Natural killer cell (primary cell): ENCODE results near the gene GBE1. TPM values are rescaled to one million over a fixed set of nuclear protein-coding genes. Genes with fewer than 3 reads are reported as not detected.
"Not testable (repeated sequence)": the region's sequence is repeated elsewhere in the genome, so short reads cannot be mapped to it uniquely, and the experiment has no call there.

Source experiments
- ATAC-seq, 3 donors: fragments of 150-1000 bp in 2 of 3; fragments of 200-7000 bp in 1 of 3; cut with Tn5 transposase; 1 replicate in 1 of 3; 2 replicates in 2 of 3; pipeline ENCODE4 v1.10.0; 2021; ENCODE audit warnings: mild to moderate bottlenecking in 2 of 3, moderate library complexity in 2 of 3
- DNase-seq, 2 donors: peaks; one replicate each; pipeline versions ENCODE4 v3.0.0 to v3.0.0-alpha.2; 2013 to 2021; ENCODE audit warnings: mixed read lengths in 1 of 2
- H3K27ac ChIP-seq: one replicate; pipeline ENCODE4 v1.5.1; 2013; ENCODE audit warnings: mild to moderate bottlenecking, low read length
- H3K27me3 ChIP-seq: one replicate; pipeline ENCODE4 v1.6.1; 2013; ENCODE audit warnings: low read length; ENCODE audit not compliant: control insufficient read depth, insufficient read depth
- H3K36me3 ChIP-seq: one replicate; pipeline ENCODE4 v1.6.1; 2013; ENCODE audit warnings: low read length; ENCODE audit not compliant: control insufficient read depth, insufficient read depth
- H3K4me1 ChIP-seq: one replicate; pipeline ENCODE4 v1.6.1; 2013; ENCODE audit warnings: low read length; ENCODE audit not compliant: control insufficient read depth, insufficient read depth
- H3K4me3 ChIP-seq: one replicate; pipeline ENCODE4 v1.5.1; 2013; ENCODE audit warnings: low read length
- H3K9me3 ChIP-seq: one replicate; pipeline ENCODE4 v1.6.1; 2013; ENCODE audit warnings: low read length; ENCODE audit not compliant: control insufficient read depth, insufficient read depth
- H3K27ac Mint-ChIP-seq, 2 donors: one replicate each; pipeline ENCODE4 v1.8.0; 2022; ENCODE audit warnings: mild to moderate bottlenecking in 2 of 2, mixed read lengths in 2 of 2, moderate library complexity in 1 of 2
- H3K27me3 Mint-ChIP-seq, 2 donors: one replicate each; pipeline ENCODE4 v1.8.0; 2022; ENCODE audit warnings: low read depth in 2 of 2, mixed read lengths in 2 of 2
- H3K36me3 Mint-ChIP-seq: one replicate; pipeline ENCODE4 v1.8.0; 2022; ENCODE audit warnings: mixed read lengths
- H3K4me1 Mint-ChIP-seq, 2 donors: one replicate each; pipeline ENCODE4 v1.8.0; 2022; ENCODE audit warnings: mixed read lengths in 2 of 2
- H3K4me3 Mint-ChIP-seq: one replicate; pipeline ENCODE4 v1.8.0; 2022; ENCODE audit warnings: mild to moderate bottlenecking, moderate library complexity, mixed read lengths
- H3K9me3 Mint-ChIP-seq, 2 donors: one replicate each; pipeline ENCODE4 v1.8.0; 2022; ENCODE audit warnings: mixed read lengths in 2 of 2
- WGBS: methylation state at CpG from one replicate; pipeline ENCODE4 v1.1.7; 2013; ENCODE audit warnings: missing lambda C conversion rate; ENCODE audit not compliant: insufficient coverage; 5-methylcytosine and 5-hydroxymethylcytosine counted together
- intact Hi-C: fragments of 100-400 bp; cut with micrococcal nuclease; formaldehyde crosslinking; loops from one replicate; pipeline ENCODE4 v1.14.2; 2022
- total RNA-seq, 4 donors: library from RNA; stranded (reverse); fragments of 120-200 nt in 1 of 4; gene quantifications; one replicate each; pipeline versions ENCODE4 v1.2.3 to v1.2.4, GENCODE V29; 2013 to 2022
- TF ChIP-seq, protein P1 (sequence below): fragments of 200-600 bp; IDR thresholded peaks from one replicate; pipeline ENCODE4 v1.8.0; 2022; ENCODE audit warnings: antibody characterized with exemption

GBE1 gene
- total RNA-seq, 3 donors from 2014 or later (not counting 1 experiment from before 2014, with no cell fraction given) = 8.8 to 11.8 (median 9.7) TPM

DNA sequence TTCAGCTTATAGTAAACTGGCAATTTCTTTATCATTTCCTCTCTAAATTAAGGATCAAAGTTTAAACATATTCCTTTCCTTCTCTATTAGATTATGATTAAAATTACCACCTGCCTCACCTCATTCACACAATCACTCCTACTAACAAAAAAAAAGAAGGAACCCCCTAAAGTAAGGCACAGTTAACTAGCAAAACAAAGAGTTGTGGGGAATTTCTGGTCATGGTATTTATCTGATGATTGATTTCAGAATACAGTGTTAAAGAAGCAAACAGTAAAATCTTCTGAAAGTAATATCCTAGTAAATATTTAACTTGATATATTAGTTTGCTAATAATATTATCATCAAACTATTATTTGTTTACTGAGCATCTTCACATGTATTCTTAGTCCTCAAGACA lies 8.8 kb downstream of the GBE1 start:
- H3K27ac ChIP-seq = no peak overlapping the region
- no peaks in the 10 kb centered on the region for H3K9me3 ChIP-seq
- Mint-ChIP-seq H3K9me3 (no peaks in the 10 kb centered on the region), H3K36me3 (peaks cover 6% of the 10 kb centered on the region), H3K27ac (no peak overlapping the region), H3K27me3 (no peaks in the 10 kb centered on the region), H3K4me3 (no peak overlapping the region), H3K4me1 (peaks cover 15 to 16% of the 10 kb centered on the region in 2 donors)
- intact Hi-C loops = no loop called here
- DNase-seq (no peak), ATAC-seq (no peak)
- H3K4me1 ChIP-seq = no peaks in the 10 kb centered on the region
- no peaks in the 10 kb centered on the region for H3K27me3 ChIP-seq
- no peak overlapping the region for H3K4me3 ChIP-seq
- H3K36me3 ChIP-seq = peaks cover 2% of the 10 kb centered on the region
- TF ChIP-seq, protein P1, sequence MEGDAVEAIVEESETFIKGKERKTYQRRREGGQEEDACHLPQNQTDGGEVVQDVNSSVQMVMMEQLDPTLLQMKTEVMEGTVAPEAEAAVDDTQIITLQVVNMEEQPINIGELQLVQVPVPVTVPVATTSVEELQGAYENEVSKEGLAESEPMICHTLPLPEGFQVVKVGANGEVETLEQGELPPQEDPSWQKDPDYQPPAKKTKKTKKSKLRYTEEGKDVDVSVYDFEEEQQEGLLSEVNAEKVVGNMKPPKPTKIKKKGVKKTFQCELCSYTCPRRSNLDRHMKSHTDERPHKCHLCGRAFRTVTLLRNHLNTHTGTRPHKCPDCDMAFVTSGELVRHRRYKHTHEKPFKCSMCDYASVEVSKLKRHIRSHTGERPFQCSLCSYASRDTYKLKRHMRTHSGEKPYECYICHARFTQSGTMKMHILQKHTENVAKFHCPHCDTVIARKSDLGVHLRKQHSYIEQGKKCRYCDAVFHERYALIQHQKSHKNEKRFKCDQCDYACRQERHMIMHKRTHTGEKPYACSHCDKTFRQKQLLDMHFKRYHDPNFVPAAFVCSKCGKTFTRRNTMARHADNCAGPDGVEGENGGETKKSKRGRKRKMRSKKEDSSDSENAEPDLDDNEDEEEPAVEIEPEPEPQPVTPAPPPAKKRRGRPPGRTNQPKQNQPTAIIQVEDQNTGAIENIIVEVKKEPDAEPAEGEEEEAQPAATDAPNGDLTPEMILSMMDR = no peak

DNA sequence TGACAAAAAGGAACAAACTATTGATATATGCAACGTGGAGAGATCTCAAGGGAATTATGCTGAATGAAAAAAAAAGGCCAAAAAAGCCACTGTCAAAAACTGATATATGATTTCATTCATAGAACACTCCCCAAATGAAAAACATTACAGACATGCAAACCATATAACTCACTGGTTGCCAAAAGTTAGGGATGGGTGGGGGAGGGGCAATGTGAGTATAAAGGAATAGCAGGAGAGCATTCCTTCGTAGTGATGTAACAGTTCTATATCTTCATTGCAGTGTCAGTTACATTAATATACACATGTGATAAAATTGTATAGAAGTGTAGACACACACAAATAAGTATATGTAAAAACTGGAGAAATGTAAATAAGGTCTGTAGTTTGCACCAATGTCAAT lies 12.2 kb downstream of the GBE1 start:
- H3K4me1 ChIP-seq = peaks cover 5% of the 10 kb centered on the region
- intact Hi-C loops = no loop called here
- H3K27me3 Mint-ChIP-seq = no peaks in the 10 kb centered on the region
- H3K27me3 ChIP-seq = no peaks in the 10 kb centered on the region
- no peak overlapping the region for H3K27ac ChIP-seq
- peaks cover 19 to 26% of the 10 kb centered on the region in 2 donors for H3K4me1 Mint-ChIP-seq
- no peak overlapping the region for H3K4me3 ChIP-seq
- no peak overlapping the region for H3K4me3 Mint-ChIP-seq
- H3K36me3 Mint-ChIP-seq = no peaks in the 10 kb centered on the region
- H3K27ac Mint-ChIP-seq = no peak overlapping the region
- peaks cover 2% of the 10 kb centered on the region for H3K36me3 ChIP-seq
- no peaks in the 10 kb centered on the region for H3K9me3 ChIP-seq
- TF ChIP-seq, protein P1 = no peak
- WGBS = no CpG with 5 or more reads among the region's 2 CpGs
- no peak for ATAC-seq
- no peaks in the 10 kb centered on the region for H3K9me3 Mint-ChIP-seq
- DNase-seq = no peak

DNA sequence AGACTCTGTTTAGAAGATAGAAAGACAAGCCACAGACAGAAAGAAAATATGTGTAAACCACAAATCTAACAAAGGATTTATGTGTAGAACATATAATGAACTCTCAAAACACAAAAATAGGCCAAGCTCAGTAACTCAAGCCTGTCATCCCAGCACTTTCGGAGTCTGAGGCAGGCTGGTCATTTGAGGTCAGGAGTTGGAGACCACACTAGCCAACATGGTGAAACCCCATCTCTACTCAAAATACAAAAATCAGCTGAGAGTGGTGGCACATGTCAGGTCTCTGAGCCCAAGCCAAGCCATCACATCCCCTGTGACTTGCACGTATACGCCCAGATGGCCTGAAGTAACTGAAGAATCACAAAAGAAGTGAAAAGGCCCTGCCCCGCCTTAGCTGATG lies 14.2 kb downstream of the GBE1 start:
- H3K4me3 Mint-ChIP-seq, H3K9me3 Mint-ChIP-seq, H3K27me3 Mint-ChIP-seq, H3K27me3 ChIP-seq, DNase-seq, H3K27ac ChIP-seq, H3K9me3 ChIP-seq, H3K4me1 ChIP-seq, H3K36me3 Mint-ChIP-seq, H3K36me3 ChIP-seq, intact Hi-C loops, H3K4me3 ChIP-seq: not testable (repeated sequence)
- WGBS = 47% methylated on average over 4 of the region's 4 CpGs
- ATAC-seq = peak in 2 of 3 donors; percentile 60 to 67
- H3K27ac Mint-ChIP-seq = peak overlapping the region; percentile 46 to 78
- H3K4me1 Mint-ChIP-seq = peaks cover 19 to 23% of the 10 kb centered on the region in 2 donors

DNA sequence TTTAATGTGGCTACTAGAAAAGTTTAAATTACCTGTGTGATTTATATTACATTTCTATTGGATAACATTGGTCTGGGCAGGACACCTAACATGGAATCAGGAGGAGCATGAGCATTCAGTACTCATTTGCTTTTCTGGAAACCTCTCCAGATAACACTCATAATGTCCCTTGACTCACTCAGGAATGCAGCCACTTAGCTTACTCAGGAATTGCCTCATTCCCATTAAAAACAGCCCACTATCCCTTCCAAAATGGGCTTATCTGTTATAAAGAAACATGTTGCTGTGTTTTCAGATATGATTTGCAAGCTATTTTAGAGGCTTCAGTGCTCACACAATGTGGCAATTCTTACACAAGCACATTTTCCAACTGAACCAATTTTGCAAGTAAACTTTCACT lies 17.1 kb downstream of the GBE1 start:
- intact Hi-C loops = no loop called here

More for the DNA sequence above, 17.1 kb downstream of the GBE1 start:
- Histone ChIP-seq H3K36me3 (no peaks in the 10 kb centered on the region), H3K27me3 (no peaks in the 10 kb centered on the region), H3K4me3 (no peak overlapping the region), H3K4me1 (peaks cover 5% of the 10 kb centered on the region), H3K27ac (no peak overlapping the region), H3K9me3 (no peaks in the 10 kb centered on the region)
- Mint-ChIP-seq H3K27ac (no peak overlapping the region), H3K4me1 (peaks cover 13 to 18% of the 10 kb centered on the region in 2 donors), H3K27me3 (no peaks in the 10 kb centered on the region), H3K4me3 (no peak overlapping the region), H3K9me3 (no peaks in the 10 kb centered on the region), H3K36me3 (no peaks in the 10 kb centered on the region)
- DNase-seq (no peak), ATAC-seq (no peak)
- TF ChIP-seq, protein P1 = no peak
